ENCODE data around the gene CCR2. TPM values are rescaled to one million over a fixed set of nuclear protein-coding genes. Genes with fewer than 3 reads are reported as not detected.

CCR2 gene
- total RNA-seq, 2 experiments from 2014 or later = 70.8 to 70.9 TPM

DNA sequence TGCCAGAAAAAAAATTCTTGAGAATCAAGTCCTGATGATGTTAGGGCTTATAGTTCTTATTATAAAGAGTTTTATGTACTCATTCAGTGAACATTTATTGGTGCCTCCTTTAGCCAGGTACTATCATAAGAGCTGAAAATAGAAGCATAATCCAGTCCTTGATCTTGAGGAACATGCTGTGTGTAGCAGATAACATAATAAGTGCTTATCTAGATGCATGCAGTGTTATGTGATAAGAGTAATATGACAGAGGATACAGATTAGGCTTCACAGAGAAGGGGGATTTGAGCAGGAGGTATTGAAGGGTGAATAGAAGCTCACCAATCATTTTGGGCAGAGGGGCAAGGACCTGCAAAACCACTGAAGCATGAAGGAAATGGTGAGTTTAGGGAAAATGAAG is 1.1 kb downstream of the CCR2 start:
- Mint-ChIP-seq H3K36me3 (ENCODE audit: low read depth) (peaks cover 65% of the 10 kb centered on the region), H3K27ac (peak overlapping the region; percentile 91), H3K9me3 (ENCODE audit: insufficient read depth) (no peaks in the 10 kb centered on the region), H3K4me1 (ENCODE audit: low read depth) (peaks cover 94% of the 10 kb centered on the region), H3K27me3 (ENCODE audit: low read depth) (peaks cover 2% of the 10 kb centered on the region), H3K4me3 (peak overlapping the region; percentile 85)
- ATAC-seq (no peak), DNase-seq (no peak)
- POLR2A ChIA-PET = interaction anchor here (0.8 to 3.3 kb wide), 5 partner anchors 14 to 140 kb away, joined by 3 to 23 read pairs (median 3); partner anchors contain the start of gene CCR5
- CTCF ChIA-PET = interaction anchor here (0.8 to 10.1 kb wide), 13 partner anchors 10 to 427 kb away, joined by 3 to 198 read pairs (median 4); partner anchors contain the start of genes CCR1 and CCR5

DNA sequence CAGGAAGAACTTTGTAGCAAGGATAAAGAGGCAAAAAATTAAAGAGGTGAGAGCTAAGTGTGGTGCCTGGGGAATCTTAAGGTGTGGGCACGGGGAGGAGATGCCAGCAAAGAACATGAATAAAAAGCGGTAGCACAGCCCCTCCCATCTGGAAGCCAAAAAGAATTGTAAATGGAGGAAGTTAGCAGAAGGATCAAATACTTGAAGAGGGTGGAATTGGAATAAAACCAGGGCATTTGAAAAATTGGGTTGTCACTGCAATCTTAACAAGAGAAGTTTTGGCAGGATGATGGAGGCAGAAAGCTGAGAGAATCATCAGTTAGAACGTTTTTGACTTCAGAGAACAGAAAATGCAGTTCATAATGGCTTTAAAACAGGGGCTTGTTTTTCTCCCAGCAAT is 2.4 kb downstream of the CCR2 start:
- H3K4me3 Mint-ChIP-seq = peak overlapping the region; percentile 85
- no peaks in the 10 kb centered on the region for H3K9me3 Mint-ChIP-seq (ENCODE audit: insufficient read depth)
- H3K36me3 Mint-ChIP-seq (ENCODE audit: low read depth) = peaks cover 74% of the 10 kb centered on the region
- ChIA-PET CTCF (interaction anchor here (1.0 to 10.1 kb wide), 2 partner anchors 13 to 80 kb away, joined by 3 to 198 read pairs; partner anchors contain the start of gene CCR5), POLR2A (no interaction called here)
- DNase-seq (no peak), ATAC-seq (no peak)
- H3K27me3 Mint-ChIP-seq (ENCODE audit: low read depth) = peaks cover 2% of the 10 kb centered on the region
- H3K27ac Mint-ChIP-seq = peak overlapping the region; percentile 91
- H3K4me1 Mint-ChIP-seq (ENCODE audit: low read depth) = peaks cover 94% of the 10 kb centered on the region

DNA sequence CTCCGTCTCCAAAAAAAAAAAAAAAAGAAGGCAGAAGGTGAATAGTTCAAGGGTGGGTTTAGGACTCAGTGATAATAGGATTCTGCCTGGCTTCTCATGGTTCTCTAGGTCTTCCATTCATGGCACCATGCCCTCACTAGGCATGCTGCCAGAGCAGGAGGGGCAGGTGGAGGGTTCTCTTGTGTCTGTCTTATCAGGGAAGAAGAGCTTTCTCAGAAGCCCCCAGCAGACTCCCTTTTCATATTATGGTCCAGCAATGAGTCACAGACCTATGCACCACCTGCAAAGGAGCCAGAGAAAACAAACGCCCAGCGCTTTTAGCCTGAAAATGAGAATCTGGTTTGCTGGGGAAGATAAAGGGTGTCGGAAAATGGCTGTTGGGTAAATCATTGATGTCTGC is 3.0 kb downstream of the CCR2 start:
- ATAC-seq (no peak), DNase-seq (no peak)
- Mint-ChIP-seq H3K9me3 (ENCODE audit: insufficient read depth) (no peaks in the 10 kb centered on the region), H3K27ac (no peak overlapping the region), H3K4me3 (peak overlapping the region; percentile 85), H3K36me3 (ENCODE audit: low read depth) (peaks cover 76% of the 10 kb centered on the region), H3K27me3 (ENCODE audit: low read depth) (peaks cover 2% of the 10 kb centered on the region), H3K4me1 (ENCODE audit: low read depth) (peaks cover 94% of the 10 kb centered on the region)
- ChIA-PET POLR2A (no interaction called here), CTCF (interaction anchor here (1.0 to 10.1 kb wide), 2 partner anchors 12 to 81 kb away, joined by 3 to 198 read pairs; partner anchors contain the start of gene CCR5)

DNA sequence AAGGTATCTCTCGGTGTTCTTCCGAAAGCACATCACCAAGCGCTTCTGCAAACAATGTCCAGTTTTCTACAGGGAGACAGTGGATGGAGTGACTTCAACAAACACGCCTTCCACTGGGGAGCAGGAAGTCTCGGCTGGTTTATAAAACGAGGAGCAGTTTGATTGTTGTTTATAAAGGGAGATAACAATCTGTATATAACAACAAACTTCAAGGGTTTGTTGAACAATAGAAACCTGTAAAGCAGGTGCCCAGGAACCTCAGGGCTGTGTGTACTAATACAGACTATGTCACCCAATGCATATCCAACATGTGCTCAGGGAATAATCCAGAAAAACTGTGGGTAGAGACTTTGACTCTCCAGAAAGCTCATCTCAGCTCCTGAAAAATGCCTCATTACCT is 4.6 kb downstream of the CCR2 start:
- peak overlapping the region; percentile 15 for H3K4me3 Mint-ChIP-seq
- H3K4me1 Mint-ChIP-seq (ENCODE audit: low read depth) = peaks cover 88% of the 10 kb centered on the region

DNA sequence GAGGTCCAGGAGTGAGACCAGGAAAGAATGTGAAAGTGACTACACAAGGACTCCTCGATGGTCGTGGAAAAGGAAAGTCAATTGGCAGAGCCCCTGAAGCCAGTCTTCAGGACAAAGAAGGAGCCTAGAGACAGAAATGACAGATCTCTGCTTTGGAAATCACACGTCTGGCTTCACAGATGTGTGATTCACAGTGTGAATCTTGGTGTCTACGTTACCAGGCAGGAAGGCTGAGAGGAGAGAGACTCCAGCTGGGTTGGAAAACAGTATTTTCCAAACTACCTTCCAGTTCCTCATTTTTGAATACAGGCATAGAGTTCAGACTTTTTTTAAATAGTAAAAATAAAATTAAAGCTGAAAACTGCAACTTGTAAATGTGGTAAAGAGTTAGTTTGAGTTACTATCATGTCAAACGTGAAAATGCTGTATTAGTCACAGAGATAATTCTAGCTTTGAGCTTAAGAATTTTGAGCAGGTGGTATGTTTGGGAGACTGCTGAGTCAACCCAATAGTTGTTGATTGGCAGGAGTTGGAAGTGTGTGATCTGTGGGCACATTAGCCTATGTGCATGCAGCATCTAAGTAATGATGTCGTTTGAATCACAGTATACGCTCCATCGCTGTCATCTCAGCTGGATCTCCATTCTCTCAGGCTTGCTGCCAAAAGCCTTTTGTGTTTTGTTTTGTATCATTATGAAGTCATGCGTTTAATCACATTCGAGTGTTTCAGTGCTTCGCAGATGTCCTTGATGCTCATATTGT is 6.0 kb downstream of the CCR2 start:
- Mint-ChIP-seq H3K36me3 (ENCODE audit: low read depth) (peaks cover 70% of the 10 kb centered on the region), H3K4me1 (ENCODE audit: low read depth) (peaks cover 74% of the 10 kb centered on the region), H3K27me3 (ENCODE audit: low read depth) (peaks cover 2% of the 10 kb centered on the region), H3K4me3 (no peak overlapping the region), H3K9me3 (ENCODE audit: insufficient read depth) (no peaks in the 10 kb centered on the region), H3K27ac (no peak overlapping the region)
- POLR2A ChIA-PET = interaction anchor here (0.9 to 2.3 kb wide), 3 partner anchors 10 to 60 kb away, joined by 3 to 13 read pairs (median 3); partner anchors contain the start of gene CCR5
- no peak for DNase-seq
- peak; percentile 43 for ATAC-seq
- CTCF ChIA-PET = interaction anchor here (0.6 to 3.4 kb wide), 8 partner anchors 8 to 281 kb away, joined by 3 to 20 read pairs (median 6); no protein-coding TSS in a partner anchor

More for the DNA sequence above, 4.6 kb downstream of the CCR2 start:
- ChIA-PET POLR2A (interaction anchor here (2.3 kb wide), 1 partner anchor 11 kb away, joined by 13 read pairs; the partner anchor contains the start of gene CCR5), CTCF (interaction anchor here (2.6 to 3.4 kb wide), 2 partner anchors 144 to 280 kb away, joined by 10 to 16 read pairs; no protein-coding TSS in a partner anchor)
- DNase-seq (no peak), ATAC-seq (no peak)
- peaks cover 74% of the 10 kb centered on the region for H3K36me3 Mint-ChIP-seq (ENCODE audit: low read depth)
- H3K27ac Mint-ChIP-seq = no peak overlapping the region
- no peaks in the 10 kb centered on the region for H3K9me3 Mint-ChIP-seq (ENCODE audit: insufficient read depth)
- peaks cover 2% of the 10 kb centered on the region for H3K27me3 Mint-ChIP-seq (ENCODE audit: low read depth)

DNA sequence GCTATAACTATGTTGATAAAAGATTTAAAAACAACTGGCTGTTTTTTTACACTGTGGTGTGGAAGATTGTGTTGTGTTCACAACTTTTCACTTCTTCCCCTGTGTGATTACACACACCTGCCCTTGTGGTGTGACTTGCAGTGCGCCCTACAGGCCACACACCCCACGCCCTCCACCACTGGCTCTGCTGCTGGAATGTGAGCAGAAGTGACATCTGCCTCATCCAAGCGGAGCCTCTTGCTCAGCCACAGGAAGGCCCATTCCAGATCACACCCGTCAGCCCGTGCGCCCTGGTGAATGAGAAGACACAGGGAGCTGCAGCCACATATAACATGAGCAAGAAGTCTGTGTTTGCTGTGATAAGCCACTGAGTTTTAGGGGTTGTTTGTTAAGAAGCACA is 7.0 kb downstream of the CCR2 start:
- ChIA-PET CTCF (interaction anchor here (1.9 to 3.4 kb wide), 3 partner anchors 8 to 282 kb away, joined by 10 to 20 read pairs (median 16); no protein-coding TSS in a partner anchor), POLR2A (interaction anchor here (2.3 kb wide), 1 partner anchor 9 kb away, joined by 13 read pairs; the partner anchor contains the start of gene CCR5)
- no peaks in the 10 kb centered on the region for H3K9me3 Mint-ChIP-seq (ENCODE audit: insufficient read depth)
- no peaks in the 10 kb centered on the region for H3K27me3 Mint-ChIP-seq (ENCODE audit: low read depth)
- no peak overlapping the region for H3K4me3 Mint-ChIP-seq
- H3K36me3 Mint-ChIP-seq (ENCODE audit: low read depth) = peaks cover 63% of the 10 kb centered on the region
- peaks cover 67% of the 10 kb centered on the region for H3K4me1 Mint-ChIP-seq (ENCODE audit: low read depth)
- peak overlapping the region; percentile 58 for H3K27ac Mint-ChIP-seq
- DNase-seq = no peak
- ATAC-seq = no peak

DNA sequence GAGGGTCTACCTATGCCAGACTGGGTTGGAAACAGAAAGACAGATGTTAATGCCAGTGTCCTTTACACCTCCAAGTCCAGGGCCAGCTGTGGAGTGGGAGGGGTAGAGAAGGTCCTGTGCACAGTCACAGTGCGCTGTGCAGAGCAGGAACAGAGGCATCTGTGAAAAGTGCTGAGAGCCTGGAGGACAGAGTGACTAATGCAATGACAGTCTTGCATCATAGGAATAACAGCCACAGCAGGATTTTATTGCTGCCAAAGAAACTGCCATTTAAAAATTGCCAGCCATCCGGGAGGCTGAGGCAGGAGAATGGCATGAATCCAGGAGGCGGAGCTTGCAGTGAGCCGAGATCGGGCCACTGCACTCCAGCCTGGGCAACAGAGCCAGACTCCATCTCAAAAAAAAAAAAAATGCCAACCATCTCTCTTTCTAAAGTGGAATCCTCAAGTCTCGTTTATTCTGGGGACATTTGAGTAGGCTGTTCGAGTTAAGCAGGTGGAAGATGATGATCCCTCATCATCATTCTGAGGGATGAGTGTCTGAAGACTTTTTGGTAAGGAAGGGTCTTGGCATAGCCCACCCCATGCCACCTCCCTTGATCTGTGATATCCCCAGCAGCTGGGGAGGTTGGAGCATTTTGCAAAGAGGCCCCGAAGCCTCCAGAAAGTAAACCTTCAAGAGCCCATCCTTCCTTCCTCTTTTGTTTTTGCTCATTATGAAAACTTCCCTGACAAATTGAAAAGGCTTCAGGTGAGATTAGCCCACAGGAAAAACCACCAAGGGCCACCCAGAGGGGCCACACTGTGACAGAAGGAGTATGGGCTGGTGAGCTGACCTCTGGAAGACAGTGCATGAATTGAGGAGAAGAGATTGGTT is 7.7 kb downstream of the CCR2 start:
- no peak overlapping the region for H3K27ac Mint-ChIP-seq
- no peaks in the 10 kb centered on the region for H3K27me3 Mint-ChIP-seq (ENCODE audit: low read depth)
- ChIA-PET CTCF (interaction anchor here (0.6 to 3.4 kb wide), 5 partner anchors 9 to 147 kb away, joined by 3 to 16 read pairs (median 4); partner anchors contain the start of gene CCR5), POLR2A (no interaction called here)
- H3K4me1 Mint-ChIP-seq (ENCODE audit: low read depth) = peaks cover 68% of the 10 kb centered on the region
- no peak for DNase-seq
- no peak overlapping the region for H3K4me3 Mint-ChIP-seq
- H3K9me3 Mint-ChIP-seq (ENCODE audit: insufficient read depth) = no peaks in the 10 kb centered on the region
- H3K36me3 Mint-ChIP-seq (ENCODE audit: low read depth) = peaks cover 60% of the 10 kb centered on the region
- ATAC-seq = no peak

DNA sequence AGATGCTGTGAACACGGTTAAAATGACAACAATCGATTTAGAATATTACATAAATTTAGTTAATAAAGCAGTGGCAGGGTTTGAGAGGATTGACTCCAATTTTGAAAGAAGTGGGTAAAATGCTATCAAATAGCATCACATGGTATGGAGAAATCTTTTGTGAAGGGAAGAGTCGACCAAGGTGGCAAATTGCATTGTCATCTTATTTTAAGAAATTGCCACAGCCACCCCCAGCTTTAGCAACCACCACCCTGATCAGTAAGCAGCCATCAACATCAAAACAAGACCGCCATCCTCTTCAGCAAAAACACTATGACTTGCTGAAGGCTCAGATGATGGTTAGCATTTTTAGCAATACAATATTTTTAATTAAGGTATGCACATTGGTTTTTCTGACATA is 11.1 kb downstream of the CCR2 start:
- H3K9me3 Mint-ChIP-seq (ENCODE audit: insufficient read depth) = no peaks in the 10 kb centered on the region
- no peak overlapping the region for H3K27ac Mint-ChIP-seq
- ChIA-PET CTCF (interaction anchor here (1.1 to 10.2 kb wide), 4 partner anchors 10 to 150 kb away, joined by 3 to 276 read pairs (median 8); no protein-coding TSS in a partner anchor), POLR2A (no interaction called here)
- DNase-seq (no peak), ATAC-seq (no peak)
- H3K4me3 Mint-ChIP-seq = no peak overlapping the region
- no peaks in the 10 kb centered on the region for H3K27me3 Mint-ChIP-seq (ENCODE audit: low read depth)
- peaks cover 36% of the 10 kb centered on the region for H3K36me3 Mint-ChIP-seq (ENCODE audit: low read depth)
- peaks cover 63% of the 10 kb centered on the region for H3K4me1 Mint-ChIP-seq (ENCODE audit: low read depth)

DNA sequence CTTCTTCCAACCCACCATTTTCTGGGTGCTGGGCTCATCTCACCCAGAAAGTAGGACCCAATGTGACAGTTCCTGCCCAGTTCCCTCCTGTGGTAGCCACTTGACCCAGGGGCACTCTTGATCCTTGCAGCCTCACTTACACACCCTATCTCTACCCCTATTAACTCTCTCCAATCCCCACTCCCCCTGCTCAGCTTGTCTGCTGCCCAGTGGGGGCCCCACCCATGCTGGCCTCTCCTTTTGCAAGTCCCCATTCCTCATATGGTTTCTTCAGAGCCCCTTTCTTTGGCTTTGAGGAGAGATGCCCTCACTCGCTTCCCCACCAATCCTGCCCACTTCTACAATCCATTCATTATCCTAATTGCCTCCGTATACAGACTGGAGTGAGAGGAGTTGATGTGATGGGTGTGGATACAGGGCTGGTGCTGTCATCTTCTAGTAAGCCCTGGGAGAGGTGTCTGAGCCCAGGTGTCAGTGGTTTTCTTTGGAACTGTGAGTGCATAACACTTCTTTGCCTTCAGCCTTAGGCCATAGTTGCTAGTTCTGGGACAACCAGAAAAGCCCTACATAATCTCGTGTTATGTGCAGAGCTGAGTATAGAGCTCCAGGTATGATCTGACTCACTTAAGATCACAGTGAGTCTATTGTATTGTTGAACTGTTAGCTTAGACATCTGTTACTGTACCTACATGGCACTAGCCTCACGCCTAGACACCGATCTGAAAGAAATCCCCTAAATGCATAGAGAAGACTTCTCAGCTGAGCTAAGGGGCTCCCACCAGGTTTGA is 12.0 kb downstream of the CCR2 start:
- DNase-seq (no peak), ATAC-seq (no peak)
- H3K27me3 Mint-ChIP-seq (ENCODE audit: low read depth) = no peaks in the 10 kb centered on the region
- H3K36me3 Mint-ChIP-seq (ENCODE audit: low read depth) = peaks cover 28% of the 10 kb centered on the region
- no peak overlapping the region for H3K4me3 Mint-ChIP-seq
- ChIA-PET POLR2A (no interaction called here), CTCF (interaction anchor here (1.4 to 13.5 kb wide), 7 partner anchors 13 to 283 kb away, joined by 5 to 371 read pairs (median 198); partner anchors contain the start of genes CCR1 and CCR2)
- H3K4me1 Mint-ChIP-seq (ENCODE audit: low read depth) = peaks cover 63% of the 10 kb centered on the region
- no peak overlapping the region for H3K27ac Mint-ChIP-seq
- H3K9me3 Mint-ChIP-seq (ENCODE audit: insufficient read depth) = no peaks in the 10 kb centered on the region

DNA sequence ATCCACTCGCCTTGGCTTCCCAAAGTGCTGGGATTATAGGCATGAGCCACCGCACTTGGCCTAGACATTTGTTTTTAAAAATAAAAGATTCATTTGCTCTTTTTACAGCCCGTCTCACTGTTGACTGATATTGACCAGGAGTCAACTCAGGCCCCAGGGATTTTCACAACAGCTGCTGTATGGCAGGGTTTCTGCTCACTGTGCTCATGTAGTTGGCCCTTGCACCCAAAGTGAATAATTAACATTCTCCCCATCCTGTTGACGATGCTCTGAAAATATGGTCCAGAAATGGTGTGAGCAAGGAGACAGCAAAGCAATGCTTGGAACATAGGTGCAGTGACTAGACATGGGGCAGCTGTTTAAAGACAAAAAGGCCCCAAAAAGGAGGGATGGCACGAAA is 13.9 kb downstream of the CCR2 start:
- ChIA-PET CTCF (interaction anchor here (0.7 to 13.5 kb wide), 38 partner anchors 8 to 429 kb away, joined by 3 to 371 read pairs (median 6); partner anchors contain the start of genes CCR1 and CCR2), POLR2A (interaction anchor here (1.6 to 6.0 kb wide), 6 partner anchors 14 to 270 kb away, joined by 8 to 63 read pairs (median 28); partner anchors contain the start of genes CCR1 and CCR2)
- no peak for ATAC-seq
- peak overlapping the region; percentile 78 for H3K27ac Mint-ChIP-seq
- peaks cover 63% of the 10 kb centered on the region for H3K4me1 Mint-ChIP-seq (ENCODE audit: low read depth)
- no peaks in the 10 kb centered on the region for H3K27me3 Mint-ChIP-seq (ENCODE audit: low read depth)
- H3K36me3 Mint-ChIP-seq (ENCODE audit: low read depth) = peaks cover 28% of the 10 kb centered on the region
- no peaks in the 10 kb centered on the region for H3K9me3 Mint-ChIP-seq (ENCODE audit: insufficient read depth)
- no peak for DNase-seq
- no peak overlapping the region for H3K4me3 Mint-ChIP-seq
